Measurements from ENCODE around the gene DDX11. TPM values are rescaled to one million over a fixed set of nuclear protein-coding genes. Genes with fewer than 3 reads are reported as not detected.
"Not testable (repeated sequence)": the region's sequence is repeated elsewhere in the genome, so short reads cannot be mapped to it uniquely, and the experiment has no call there.

DDX11 gene
- 10.8 and 19.8 TPM in 2 replicates for total RNA-seq

DNA sequence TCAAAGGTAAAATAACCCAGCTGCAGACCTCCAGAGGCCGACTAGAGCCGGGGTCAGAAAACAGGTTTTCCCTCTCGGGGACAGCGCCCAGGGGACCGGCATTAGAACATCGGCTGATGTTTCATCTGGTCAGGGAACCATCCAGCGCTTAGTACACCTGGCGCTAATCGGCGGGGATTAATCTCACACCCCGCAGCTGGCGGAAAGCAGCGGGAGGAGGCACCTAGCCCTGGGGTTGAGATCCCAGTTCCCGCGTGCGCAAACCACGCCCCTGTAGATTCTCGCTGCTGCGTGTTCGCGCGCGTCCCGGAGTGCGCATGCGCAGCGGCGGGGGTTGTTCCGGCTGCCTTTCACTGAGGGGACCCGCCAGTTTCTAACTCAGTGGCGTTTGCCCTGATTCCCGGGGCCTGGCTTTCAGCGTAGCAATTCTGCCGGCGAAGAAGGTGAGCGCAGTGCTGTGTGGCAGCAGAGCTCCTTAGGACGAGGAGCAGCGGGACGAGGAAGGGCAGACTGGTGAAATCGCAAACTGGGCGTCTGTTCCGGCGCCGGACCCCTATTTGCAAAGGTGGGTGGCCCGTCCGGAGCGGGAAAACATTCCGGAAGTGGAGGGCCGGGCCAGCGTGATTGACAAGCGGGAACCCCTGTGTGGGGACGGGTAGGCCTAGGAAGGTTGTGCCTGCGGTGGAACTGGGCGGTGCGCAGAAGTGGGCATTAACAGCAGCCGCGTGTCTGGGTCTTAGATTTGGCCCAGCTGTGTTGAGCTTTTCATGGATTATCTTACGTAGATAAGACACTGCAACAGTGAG, at the start of gene DDX11:
DDX11 (plus strand) TSS at position 334 of the 806 bp plus-strand sequence. CDS start 4,534 bp downstream, outside the sequence.
- peak; percentile 82 for DNase-seq (ENCODE audit: low read depth)

GRCh38 chr12:31026202-31026601, 47.5 kb upstream of the DDX11 start:
- peak; percentile 48 for DNase-seq (ENCODE audit: low read depth)

DNA sequence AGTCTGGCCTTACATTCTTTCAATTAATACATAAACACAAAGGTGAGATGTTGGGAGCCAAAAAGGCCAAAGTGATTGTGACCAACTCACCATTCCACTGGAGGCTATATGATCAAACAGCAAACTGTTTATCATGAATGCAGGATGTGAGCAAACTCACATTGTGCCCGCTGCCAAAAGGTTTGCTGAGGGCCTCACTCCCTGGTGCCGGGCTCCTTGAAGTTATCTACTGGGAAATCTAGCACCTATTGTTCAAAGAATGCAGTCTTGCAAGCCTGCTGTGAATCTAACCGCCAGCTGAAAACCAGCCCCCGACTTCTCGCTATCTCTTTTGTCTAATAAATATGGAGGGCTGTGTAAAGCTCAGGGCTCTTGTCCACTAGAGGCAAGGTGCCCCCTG, 46.7 kb upstream of the DDX11 start:
- not testable (repeated sequence) for DNase-seq (ENCODE audit: low read depth)

DNA sequence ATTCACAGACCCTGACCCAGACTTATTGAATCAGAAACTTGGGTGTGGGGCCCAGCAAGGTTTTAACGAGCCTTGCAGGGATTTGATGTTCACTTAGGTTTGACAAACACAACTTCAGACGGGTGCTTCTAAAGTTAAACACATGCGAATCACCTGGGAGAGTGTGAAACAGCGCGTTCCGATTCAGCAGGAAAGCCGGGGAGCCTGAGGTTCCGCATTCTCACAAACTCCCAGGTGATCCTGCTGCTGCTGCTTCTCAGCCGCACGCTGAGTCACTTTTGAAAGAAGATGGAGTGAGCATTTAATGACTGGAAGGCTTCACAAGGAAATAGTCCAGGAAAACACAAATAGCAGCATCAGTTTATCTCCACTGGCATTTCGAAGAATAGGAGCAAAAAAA, 44.2 kb upstream of the DDX11 start:
- no peak for DNase-seq (ENCODE audit: low read depth)

DNA sequence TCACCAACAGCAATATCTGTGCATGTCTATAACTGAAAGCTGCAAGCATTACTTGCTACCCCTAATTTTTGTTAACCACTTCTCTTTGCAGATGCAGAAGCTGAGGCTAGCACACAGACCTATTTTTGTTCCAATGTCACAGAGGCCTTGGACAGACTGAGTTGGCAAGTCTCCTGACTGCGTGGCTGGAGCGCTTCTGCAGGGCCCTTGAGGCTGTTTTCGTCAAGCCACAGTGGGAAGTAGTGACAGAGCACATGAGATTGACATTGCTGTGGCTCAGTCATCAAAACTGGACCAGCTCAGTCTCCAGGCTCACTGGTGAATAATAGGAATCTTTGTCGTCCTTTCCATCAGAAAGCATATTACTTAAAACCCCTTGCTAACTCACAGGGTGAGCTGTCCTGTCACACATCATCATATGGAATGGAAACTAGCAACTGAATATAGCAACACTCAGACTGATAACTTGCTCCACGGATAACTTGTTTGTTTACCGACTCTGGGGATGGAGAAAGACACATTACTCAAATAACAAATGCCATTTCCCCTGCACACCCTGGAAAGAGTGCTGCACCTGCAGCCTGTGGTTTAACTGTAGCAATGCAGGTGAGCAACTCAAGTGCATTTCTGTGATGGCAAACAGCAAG, 43.6 kb upstream of the DDX11 start:
- DNase-seq (ENCODE audit: low read depth), result no peak

- no peak for DNase-seq (ENCODE audit: low read depth)
Observed at GRCh38 chr12:31031951-31032335, 41.7 kb upstream of the DDX11 start.

DNA sequence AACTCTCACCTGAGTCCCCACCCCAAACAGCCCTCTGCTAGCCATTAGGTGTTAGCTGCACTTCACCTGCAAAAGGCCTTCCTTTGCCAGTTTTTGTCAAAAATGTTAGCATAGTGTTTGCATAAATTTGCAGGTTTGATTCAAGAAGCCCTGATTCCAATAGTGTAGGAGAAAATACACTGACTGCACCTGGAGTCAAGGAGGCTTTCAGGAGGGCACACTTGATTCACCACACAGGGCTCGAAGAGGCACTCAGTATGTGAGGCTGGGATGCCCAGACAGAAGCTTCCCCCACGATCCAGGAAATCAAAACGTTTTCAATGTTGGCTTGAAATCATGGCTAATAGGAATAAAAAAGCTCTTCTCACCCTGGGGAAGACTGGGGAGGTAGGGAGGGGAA, 40.5 kb upstream of the DDX11 start:
- no peak for DNase-seq (ENCODE audit: low read depth)

DNA sequence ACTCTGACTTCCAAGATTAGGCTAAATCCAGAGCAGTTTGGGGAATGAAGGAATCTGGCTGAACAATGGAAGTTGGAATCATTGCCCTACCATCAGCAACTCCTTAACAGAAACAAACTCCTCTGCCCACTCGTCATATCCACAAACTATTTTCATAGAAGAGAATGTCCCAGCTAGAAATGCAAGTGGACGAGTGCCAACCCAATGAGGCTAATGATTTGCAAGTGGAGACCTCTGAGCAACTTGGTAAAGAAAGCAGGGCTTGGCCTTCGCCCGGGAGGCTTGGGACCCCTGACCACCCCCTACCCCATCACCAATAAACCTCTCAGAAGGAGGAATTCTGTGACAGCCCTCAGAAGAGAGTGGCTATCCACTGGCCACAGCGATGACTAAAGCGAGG, 40.0 kb upstream of the DDX11 start:
- DNase-seq (ENCODE audit: low read depth), result peak; percentile 67

DNA sequence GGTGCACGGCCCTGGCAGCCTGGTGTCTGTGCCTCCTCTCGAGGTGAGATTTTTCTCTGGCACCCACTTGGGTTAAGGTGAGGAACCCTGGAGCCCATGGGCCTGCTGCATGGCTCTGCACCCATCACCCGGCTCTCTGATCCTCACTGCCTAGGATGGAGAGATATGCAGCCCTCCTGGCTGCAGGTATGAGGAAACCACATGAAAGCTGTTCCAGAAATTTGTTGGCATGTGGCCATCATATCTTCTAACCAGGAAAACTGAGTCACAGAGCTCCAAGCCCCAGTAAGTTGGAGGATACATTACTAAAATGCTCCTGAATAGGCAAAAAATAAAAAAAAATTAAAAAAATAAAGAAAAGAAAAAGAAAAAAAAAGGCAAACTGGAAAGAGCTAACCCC, 39.3 kb upstream of the DDX11 start:
- DNase-seq (ENCODE audit: low read depth), result peak; percentile 45

- no peak for DNase-seq (ENCODE audit: low read depth)
Observed at GRCh38 chr12:31035226-31035625, 38.4 kb upstream of the DDX11 start.

DNA sequence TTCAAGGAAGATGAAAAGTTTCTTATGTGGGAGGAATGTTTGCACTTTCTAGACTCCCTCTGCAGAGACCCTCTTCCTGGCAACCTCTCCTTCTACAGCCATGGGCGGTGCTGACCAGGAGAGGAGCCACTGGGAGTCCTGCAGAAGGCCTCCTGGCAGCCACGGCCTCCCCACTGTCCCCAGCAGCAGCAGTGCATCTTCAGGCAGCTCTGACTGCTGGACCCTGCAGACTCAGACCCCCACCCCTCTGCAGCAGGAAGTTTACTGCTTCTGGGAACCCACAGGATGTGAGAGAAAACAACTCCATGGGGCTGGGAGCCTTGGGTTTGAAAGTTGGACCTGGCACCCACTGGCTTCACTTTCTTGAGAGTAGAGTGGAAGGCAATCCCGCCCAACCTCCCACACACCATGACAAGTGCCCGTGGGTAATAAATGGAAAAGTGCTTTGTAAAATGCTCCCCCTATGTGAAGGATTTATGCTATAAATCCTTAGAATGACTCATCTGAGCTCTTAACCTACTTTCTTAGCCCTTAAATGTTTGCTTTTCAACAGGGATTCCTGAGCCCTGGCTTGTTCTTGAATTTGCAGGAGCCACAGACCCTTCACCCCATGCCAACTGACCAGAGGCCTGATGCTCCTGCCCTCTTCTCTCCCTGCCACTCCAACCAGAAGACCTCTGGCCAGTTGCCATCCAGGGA, 37.5 kb upstream of the DDX11 start:
- peak; percentile 59 for DNase-seq (ENCODE audit: low read depth)

DNA sequence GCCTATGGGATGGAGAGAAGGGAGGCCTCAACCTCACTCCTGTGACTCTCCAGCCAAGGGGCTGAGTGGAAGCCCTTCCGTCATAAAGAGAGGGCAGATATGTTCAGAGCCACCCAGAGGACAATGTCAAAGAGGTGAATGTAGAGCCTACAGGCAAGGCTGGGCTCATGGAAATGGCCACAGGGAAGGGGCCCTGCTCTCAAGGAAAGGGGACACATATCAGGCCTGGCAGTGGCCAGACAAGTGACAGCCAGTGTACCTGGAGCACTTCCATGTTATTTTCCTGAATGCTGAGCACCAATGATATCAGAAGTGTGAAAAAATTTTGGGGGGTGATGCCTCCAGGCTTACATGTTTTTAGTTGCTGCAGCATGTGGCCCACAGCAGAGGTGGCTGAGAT, 36.6 kb upstream of the DDX11 start:
- no peak for DNase-seq (ENCODE audit: low read depth)

DNA sequence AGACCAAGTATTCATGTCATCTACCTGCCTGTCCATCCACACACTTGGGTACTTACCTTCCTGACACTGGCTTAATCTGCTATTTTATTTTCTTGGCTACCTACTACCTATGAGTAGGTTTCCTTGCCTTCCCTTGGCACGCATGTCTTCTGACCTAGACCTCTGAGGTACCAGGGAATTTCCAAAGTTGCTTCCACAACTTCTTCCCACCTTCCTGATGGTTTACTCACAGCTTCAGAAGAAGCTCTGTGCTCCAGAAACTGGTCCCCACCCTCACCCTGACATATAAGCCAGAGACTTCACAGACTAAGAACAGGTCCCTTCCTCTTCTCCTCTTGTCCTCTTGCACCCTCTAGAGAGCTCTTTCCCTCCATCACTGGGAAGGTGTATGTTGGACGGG, 35.7 kb upstream of the DDX11 start:
- DNase-seq (ENCODE audit: low read depth), result peak; percentile 14

DNA sequence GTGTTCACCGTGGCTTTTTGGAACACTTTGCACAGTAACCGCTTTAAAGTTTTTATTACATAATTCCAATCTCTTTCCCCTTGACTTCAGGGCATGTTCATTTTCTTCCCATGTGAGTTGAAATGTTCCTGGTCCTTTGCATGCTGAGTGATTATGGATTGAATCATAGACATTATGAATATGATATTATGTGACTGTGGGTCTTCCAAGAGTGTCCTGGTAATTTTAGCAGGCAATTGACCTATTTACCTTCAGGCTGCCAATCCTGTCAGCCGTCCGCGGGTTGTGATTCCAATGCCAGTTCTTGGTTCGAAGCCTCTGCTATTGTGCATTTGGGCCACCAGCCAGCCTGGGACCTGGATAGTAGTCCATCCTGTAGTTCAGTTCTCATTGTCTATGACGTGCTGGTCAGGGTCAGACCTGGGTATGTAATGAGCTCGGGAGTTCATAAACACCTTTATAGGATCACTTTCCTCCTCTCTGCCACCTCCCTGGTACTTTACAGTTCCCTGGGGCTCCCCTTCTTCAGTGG, 32.6 kb upstream of the DDX11 start:
- DNase-seq (ENCODE audit: low read depth), result no peak

DNA sequence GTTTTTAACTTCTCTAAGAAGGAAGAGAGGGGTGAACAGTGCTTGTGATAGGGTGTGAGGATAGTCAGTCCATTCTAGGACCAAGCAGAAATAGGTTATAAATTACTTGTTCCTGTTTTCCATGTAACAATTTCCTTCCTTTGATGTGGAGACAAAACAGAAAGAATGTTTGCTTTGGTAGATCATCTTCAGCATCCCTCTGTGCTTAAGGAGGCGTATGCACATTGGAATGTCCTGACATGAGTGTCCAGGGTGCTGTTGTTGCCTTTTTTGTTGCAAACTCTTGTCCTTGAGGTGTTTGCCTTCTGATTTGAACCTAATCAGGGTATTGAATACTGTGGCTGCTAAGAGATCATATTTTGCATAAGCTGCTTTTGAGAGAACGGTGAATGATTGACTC, 23.5 kb upstream of the DDX11 start:
- not testable (repeated sequence) for DNase-seq (ENCODE audit: low read depth)

DNA sequence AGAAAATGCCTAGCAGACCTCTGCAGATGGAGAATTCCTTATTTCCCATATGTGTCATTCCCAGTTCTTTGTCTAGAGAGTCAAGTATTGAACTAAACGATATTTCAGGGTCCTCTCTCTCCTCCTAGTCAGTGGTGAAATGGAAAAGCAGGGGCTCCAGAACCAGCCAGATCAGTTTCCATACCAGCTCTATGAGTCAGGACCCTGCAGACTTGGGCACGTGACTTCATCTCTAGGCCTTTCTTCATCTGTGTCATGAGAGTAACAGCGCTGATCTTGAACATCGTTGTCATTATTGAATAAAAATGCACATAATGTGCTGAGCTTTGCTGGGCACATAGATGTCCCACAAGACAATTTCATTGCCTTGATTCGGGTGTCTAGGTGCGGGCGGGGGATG, 23.1 kb upstream of the DDX11 start:
- DNase-seq (ENCODE audit: low read depth), result not testable (repeated sequence)

GRCh38 chr12:31051692-31052091, 22.0 kb upstream of the DDX11 start:
- not testable (repeated sequence) for DNase-seq (ENCODE audit: low read depth)

DNA sequence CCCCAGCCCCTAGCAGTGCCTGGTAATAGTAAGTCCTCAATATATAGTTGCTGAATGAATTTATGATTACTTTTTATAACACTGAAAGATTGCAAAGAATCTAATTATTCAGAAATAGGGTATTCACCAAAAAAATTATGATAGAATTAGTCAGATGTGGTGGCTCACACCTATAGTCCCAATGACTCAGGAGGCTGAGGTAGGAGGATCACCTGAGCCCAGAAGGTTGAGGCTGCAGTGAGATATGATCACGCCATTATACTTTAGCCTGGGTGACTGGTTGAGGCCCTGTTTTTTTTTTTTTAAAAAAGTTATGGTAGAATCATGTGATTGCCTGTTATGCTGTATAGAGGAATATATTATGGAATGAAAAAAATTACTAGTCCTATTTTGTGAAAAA, 21.5 kb upstream of the DDX11 start:
- DNase-seq (ENCODE audit: low read depth), result not testable (repeated sequence)

DNA sequence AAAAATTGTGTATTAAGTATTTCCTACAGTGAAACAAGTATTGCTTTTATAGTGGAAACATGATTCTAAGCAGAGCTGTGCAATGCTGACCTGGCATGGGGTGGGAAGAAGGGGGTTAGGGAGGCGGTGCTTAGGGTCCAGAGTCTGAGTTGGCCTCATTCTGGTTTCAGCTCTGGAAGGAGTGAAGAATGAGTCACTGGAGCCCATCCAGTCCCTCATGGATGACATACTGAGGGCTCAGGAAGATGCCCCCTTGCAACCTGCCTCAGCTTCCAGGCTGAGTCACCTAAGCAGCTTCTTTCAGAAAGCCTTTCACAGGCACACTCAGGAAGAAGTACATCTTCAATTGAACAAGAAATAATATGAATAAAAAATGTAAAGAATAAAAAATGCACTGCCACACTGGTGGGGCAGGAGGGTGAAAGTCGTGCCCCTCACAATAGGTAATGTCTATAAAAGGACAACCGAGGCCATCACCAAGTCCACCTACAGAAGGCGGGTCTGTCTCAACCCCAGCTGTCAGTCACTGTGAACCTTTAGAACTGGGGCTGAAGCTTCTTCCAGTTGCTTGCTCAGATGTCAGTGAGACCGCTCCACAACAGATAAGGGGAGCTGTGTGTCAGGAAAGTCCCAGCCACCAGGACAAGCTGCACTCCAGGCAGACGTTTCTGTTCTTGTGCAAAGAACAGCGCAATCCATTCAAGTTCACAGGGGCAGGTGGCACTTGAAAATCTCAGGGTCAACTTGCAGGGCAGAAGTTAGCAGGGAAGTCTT, 20.8 kb upstream of the DDX11 start:
- DNase-seq (ENCODE audit: low read depth), result peak; percentile 76

- DNase-seq (ENCODE audit: low read depth), result not testable (repeated sequence)
Observed at GRCh38 chr12:31053944-31054343, 19.7 kb upstream of the DDX11 start.

DNA sequence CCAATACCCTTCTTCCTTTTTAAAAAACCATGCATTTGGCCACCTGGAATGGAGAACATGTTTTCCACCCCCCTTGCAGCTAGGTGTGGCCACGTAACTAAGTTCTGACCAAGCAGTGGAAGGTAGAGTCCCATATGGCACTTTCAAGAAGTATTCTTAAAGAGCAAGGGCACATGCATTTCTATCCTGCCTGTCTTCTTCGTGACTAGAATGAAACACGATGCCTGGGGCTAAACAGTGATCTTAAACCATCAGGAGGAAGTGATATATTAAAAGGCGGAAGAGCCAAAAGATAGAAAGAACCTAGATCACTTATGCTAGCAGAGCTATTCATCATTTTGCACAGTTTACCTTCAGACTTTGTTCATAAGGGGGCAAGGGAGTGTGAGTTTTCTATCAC, 16.0 kb upstream of the DDX11 start:
- no peak for DNase-seq (ENCODE audit: low read depth)

GRCh38 chr12:31066196-31066595, 7.5 kb upstream of the DDX11 start:
- not testable (repeated sequence) for DNase-seq (ENCODE audit: low read depth)

Measured in renal cortical epithelial cell (primary cell).